Adrenal gland (tissue), 12 donors: ENCODE results near the gene CIB4. TPM values are rescaled to one million over a fixed set of nuclear protein-coding genes. Genes with fewer than 3 reads are reported as not detected.
A peak's percentile ranks its signal among the peaks of the same experiment; 100 is the strongest.

ENCODE experiments used
- DNase-seq, 7 donors: peaks; one replicate each; pipeline ENCODE4 v3.0.0-alpha.2; 2019 to 2020
- H3K27ac ChIP-seq, 5 donors: fragments of 200-600 bp; sonication (generic) in 4 of 5; 1 replicate in 3 of 5; 2 replicates in 2 of 5; pipeline versions ENCODE4 v1.5.1 to v1.8.0; 2016 to 2020; ENCODE audit warnings: mild to moderate bottlenecking in 1 of 5
- H3K27me3 ChIP-seq: fragments of 200-600 bp; 2 replicates; pipeline ENCODE4 v1.8.0; 2021
- H3K36me3 ChIP-seq, 2 donors: fragments of 200-600 bp; replicated peaks in 1 of 2; 1 replicate in 1 of 2; 2 replicates in 1 of 2; pipeline versions ENCODE4 v1.5.1 to v1.8.0; 2018 to 2022
- H3K4me1 ChIP-seq, 2 donors: fragments of 200-600 bp; replicated peaks in 1 of 2; 1 replicate in 1 of 2; 2 replicates in 1 of 2; pipeline versions ENCODE4 v1.5.1 to v1.8.0; 2018 to 2021
- H3K4me3 ChIP-seq, 4 donors: fragments of 200-600 bp; sonication (generic) in 3 of 4; one replicate each; pipeline ENCODE4 v1.5.1; 2016 to 2018
- H3K9me3 ChIP-seq, 3 donors: fragments of 200-600 bp; sonication (generic) in 1 of 3; replicated peaks in 1 of 3; 1 replicate in 2 of 3; 2 replicates in 1 of 3; pipeline versions ENCODE4 v1.5.1 to v1.8.0; 2016 to 2021
- POLR2A ChIP-seq, 2 donors: fragments of 450-650 bp; IDR thresholded peaks; one replicate each; pipeline ENCODE4 v1.6.1; 2017; ENCODE audit warnings: antibody characterized with exemption in 2 of 2, mild to moderate bottlenecking in 2 of 2, moderate library complexity in 1 of 2
- WGBS, 4 donors: extraction: QIAGEN DNeasy Blood & Tissue Kit in 2 of 4; methylation state at CpG; one replicate each; pipeline versions ENCODE4 v1.1.5 to v1.1.7; 2013 to 2017; 5-methylcytosine and 5-hydroxymethylcytosine counted together
- intact Hi-C, 2 donors: fragments of 100-400 bp; cut with DNase I; formaldehyde crosslinking; loops; one replicate each; pipeline versions ENCODE4 v1.14.1 to v1.15.0; 2022 to 2023
- polyA plus RNA-seq, 3 donors: library from polyadenylated mRNA; stranded (reverse); fragments of 200-250 nt in 2 of 3; fragments of 350-450 nt in 1 of 3; fragmentation: Illumina TruSeq in 1 of 3; extraction: RNeasy Lipid Tissue Mini Kit (QIAGEN cat#74804) in 1 of 3; gene quantifications; one replicate each; pipeline ENCODE4 v1.2.3, GENCODE V29; 2013 to 2014
- total RNA-seq, 9 donors: library from RNA; depleted of rRNA in 4 of 9; stranded (reverse); fragments of >200 nt in 4 of 9; fragments of 120-200 nt in 1 of 9; fragmentation: NEBNext Ultra II Directional in 1 of 9; extraction: Animal tissue kit (Norgen Biotek cat#: 25700) in 1 of 9; gene quantifications; one replicate each; pipeline versions ENCODE4 v1.1.0 to v1.2.4, GENCODE V29; 2013 to 2023
- TF ChIP-seq, protein P1 (sequence below), 6 experiments: fragments of 450-650 bp in 4 of 6; fragments of 200-600 bp in 2 of 6; sonication (generic) in 1 of 6; IDR thresholded peaks; 1 replicate in 5 of 6; 2 replicates in 1 of 6; pipeline versions ENCODE4 v1.5.1 to v1.8.0; 2016 to 2021; ENCODE audit warnings: antibody characterized with exemption in 6 of 6, mild to moderate bottlenecking in 2 of 6, moderate library complexity in 1 of 6
- donor health status: healthy with polysubstance abuse.
- donor health status: Bipolar disorder and iron deficiency.
- donor health status: DM: yes; HTN: yes; CAD: no.
- donor health status: DM: no; HTN: no; CAD: no.
- donor health status: DM: no; HTN: no; CAD: no.
- donor health status: DM: yes; HTN: yes; CAD: no.

The CIB4 gene
- total and polyA plus RNA-seq, 12 donors: 2.2 to 10.1 (median 3.5) TPM; not detected in 2

DNA sequence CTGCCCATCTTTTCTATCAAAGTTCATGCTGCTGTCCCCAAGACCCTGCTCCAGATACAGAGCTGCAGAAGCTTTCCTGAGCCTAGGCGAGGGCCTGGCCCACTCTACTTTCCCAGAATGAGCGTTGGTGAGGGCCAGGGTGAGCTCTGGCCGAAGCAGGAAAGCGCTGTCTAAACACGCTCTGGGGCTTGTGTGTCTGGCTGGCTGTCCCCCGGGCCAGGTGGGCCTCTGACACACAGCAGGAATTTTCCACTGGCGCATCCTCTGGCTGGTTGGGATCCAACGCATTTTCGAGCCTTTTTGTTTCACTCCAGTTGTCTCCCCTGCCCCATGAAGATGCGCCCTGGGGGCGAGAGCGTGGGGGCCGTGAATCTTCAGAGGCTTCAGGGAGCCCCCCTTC, 33.6 kb upstream of the CIB4 start:
- intact Hi-C loops: no loop called here
- no peak overlapping the region for H3K4me3 ChIP-seq
- no peaks in the 10 kb centered on the region for H3K9me3 ChIP-seq
- no peak overlapping the region for H3K27ac ChIP-seq
- H3K36me3 ChIP-seq: no peaks in the 10 kb centered on the region
- peak in 3 of 7 donors; percentile 7 to 41 (median 21) for DNase-seq
- TF ChIP-seq POLR2A (IDR thresholded peaks at IDR 0.05): no peak
- TF ChIP-seq, protein P1, sequence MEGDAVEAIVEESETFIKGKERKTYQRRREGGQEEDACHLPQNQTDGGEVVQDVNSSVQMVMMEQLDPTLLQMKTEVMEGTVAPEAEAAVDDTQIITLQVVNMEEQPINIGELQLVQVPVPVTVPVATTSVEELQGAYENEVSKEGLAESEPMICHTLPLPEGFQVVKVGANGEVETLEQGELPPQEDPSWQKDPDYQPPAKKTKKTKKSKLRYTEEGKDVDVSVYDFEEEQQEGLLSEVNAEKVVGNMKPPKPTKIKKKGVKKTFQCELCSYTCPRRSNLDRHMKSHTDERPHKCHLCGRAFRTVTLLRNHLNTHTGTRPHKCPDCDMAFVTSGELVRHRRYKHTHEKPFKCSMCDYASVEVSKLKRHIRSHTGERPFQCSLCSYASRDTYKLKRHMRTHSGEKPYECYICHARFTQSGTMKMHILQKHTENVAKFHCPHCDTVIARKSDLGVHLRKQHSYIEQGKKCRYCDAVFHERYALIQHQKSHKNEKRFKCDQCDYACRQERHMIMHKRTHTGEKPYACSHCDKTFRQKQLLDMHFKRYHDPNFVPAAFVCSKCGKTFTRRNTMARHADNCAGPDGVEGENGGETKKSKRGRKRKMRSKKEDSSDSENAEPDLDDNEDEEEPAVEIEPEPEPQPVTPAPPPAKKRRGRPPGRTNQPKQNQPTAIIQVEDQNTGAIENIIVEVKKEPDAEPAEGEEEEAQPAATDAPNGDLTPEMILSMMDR (IDR thresholded peaks at IDR 0.05): no peak
- no peaks in the 10 kb centered on the region for H3K4me1 ChIP-seq
- 87 to 91% (median 89%) methylated on average over 13 of the region's 13 CpGs for WGBS, 4 donors
- no peaks in the 10 kb centered on the region for H3K27me3 ChIP-seq

DNA sequence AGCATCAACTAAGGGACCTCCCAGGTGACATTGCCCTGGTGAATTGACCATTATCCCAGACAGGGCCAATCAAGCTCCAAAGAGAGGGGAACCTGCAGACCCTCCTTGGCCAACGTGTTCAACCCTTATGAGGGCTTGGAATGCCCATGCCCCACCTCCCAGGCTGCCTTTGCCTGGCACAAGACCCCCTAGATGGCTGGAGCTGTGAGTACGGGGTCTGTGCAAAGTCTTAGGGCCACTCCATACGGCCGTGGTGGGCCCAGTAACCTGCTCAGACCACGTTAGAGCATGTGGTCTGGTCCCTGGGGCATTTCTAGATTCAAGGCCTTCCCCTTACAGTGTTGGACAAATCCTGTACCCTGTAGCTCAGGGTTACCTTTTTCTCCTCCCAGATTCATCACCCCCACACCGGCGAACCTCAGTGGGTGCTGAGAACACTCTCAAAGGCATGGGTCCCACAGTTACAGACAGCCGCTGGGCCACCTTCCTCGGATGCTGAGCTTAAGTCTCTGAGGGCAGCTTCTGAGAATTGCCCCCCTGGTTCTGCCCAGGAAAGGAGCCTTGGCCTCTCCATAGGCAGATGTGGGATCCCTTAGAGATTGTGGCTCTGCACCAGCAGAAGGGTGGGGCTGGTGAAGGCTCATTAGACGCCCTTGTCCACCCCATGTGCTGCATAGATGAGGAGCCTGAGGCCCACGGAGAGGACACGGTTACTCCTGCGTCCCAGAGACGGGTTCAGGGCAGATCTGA, 33.0 kb upstream of the CIB4 start:
- Histone ChIP-seq H3K27me3 (no peaks in the 10 kb centered on the region), H3K27ac (no peak overlapping the region), H3K4me1 (no peaks in the 10 kb centered on the region), H3K36me3 (no peaks in the 10 kb centered on the region), H3K9me3 (no peaks in the 10 kb centered on the region), H3K4me3 (no peak overlapping the region)
- no peak for TF ChIP-seq POLR2A (IDR thresholded peaks at IDR 0.05)
- TF ChIP-seq, protein P1 (IDR thresholded peaks at IDR 0.05): no peak
- intact Hi-C loops: no loop called here
- WGBS, 4 donors: 89 to 93% (median 91%) methylated on average over 7 to 14 of the region's 14 CpGs
- peak in 4 of 7 donors; percentile 7 to 46 (median 14) for DNase-seq

DNA sequence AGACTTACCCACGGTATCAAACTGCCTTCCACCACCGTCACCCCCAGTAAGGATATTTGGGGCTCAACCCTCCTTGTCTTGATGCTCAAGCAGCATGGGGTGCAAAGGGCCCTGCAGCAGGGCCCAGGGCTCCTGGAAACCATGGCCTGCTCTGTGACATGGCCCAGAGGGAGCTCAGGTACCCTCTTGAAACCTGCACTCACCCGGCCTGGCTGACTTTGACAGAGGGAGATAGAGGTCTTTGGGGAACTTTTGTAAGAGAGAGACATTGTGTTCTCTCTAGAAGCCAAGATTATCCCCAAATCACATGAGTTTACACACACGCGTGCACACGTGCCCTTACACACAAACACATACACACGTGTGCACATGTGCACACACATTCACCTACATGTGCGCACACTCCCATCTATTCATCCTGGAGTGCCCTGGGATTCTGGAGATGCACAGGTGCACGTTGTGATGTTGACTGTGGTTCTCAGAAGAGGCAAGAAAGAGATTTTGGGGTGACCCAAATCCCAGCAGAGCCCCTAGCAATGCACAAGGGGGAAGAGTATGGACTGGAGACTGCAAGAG, 31.7 kb upstream of the CIB4 start:
- WGBS, 4 donors: 84 to 93% (median 90%) methylated on average over 8 to 9 of the region's 9 CpGs
- Histone ChIP-seq H3K36me3 (no peaks in the 10 kb centered on the region), H3K27ac (no peak overlapping the region), H3K4me3 (no peak overlapping the region), H3K27me3 (no peaks in the 10 kb centered on the region), H3K4me1 (no peaks in the 10 kb centered on the region), H3K9me3 (no peaks in the 10 kb centered on the region)
- intact Hi-C loops: no loop called here
- DNase-seq: peak in 4 of 7 donors; percentile 8 to 17 (median 10)
- TF ChIP-seq POLR2A (IDR thresholded peaks at IDR 0.05): no peak
- TF ChIP-seq, protein P1 (IDR thresholded peaks at IDR 0.05): no peak

DNA sequence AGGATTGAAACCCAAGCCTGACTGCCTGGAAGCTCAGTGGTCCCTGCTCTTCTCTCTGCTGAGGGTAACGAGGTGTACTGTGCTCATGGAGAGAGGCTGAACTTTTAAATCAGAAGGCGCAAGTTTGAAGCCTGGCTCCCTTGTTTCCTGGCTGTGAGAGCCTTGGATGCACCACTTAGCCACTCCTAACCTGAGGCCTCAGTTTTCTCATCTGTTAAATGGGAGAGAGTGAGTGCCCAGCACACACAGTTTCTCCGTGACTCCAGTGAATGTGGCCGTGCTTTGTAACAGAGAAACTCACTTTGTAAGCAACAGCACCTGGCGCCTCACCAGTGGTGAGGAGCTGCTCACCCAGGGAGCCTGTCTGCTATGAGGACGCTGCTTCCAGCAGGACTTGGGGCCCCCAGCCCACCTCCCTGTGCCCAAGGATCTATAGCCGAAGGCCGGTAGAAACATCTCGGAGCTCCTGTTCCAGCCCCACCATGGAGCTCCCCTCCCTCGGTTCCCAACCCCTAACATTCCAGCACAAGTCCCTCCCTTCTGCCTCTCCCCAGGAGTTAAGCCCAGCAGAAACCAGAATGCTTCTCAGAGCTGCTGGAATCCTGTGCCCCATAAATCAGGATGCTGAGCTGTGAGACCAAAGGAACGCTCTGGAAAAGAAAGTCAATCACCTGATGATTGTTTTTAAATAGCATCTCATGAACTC, 31.1 kb upstream of the CIB4 start:
- Histone ChIP-seq H3K4me3 (no peak overlapping the region), H3K4me1 (no peaks in the 10 kb centered on the region), H3K27me3 (no peaks in the 10 kb centered on the region), H3K9me3 (no peaks in the 10 kb centered on the region), H3K36me3 (no peaks in the 10 kb centered on the region), H3K27ac (no peak overlapping the region)
- intact Hi-C loops: no loop called here
- TF ChIP-seq POLR2A (IDR thresholded peaks at IDR 0.05): no peak
- TF ChIP-seq, protein P1 (IDR thresholded peaks at IDR 0.05): no peak
- peak in 3 of 7 donors; percentile 7 to 18 (median 17) for DNase-seq
- WGBS, 4 donors: 81 to 92% (median 85%) methylated on average over 7 to 11 of the region's 11 CpGs
